ENCODE results near the gene MBD6. TPM values are rescaled to one million over a fixed set of nuclear protein-coding genes. Genes with fewer than 3 reads are reported as not detected.
"Not testable (repeated sequence)": the region's sequence is repeated elsewhere in the genome, so short reads cannot be mapped to it uniquely, and the experiment has no call there.

The MBD6 gene
- total and polyA plus RNA-seq, 9 donors, result 11.0 to 55.5 (median 32.9) TPM

- H3K9me3 ChIP-seq (replicated peaks; ENCODE audit: control insufficient read depth, low read depth, low read length), result no peaks in the 10 kb centered on the region
- peaks cover 15% of the 10 kb centered on the region for H3K4me1 ChIP-seq (ENCODE audit: control insufficient read depth, insufficient read depth, low read length)
- no peaks in the 10 kb centered on the region for H3K27me3 ChIP-seq (ENCODE audit: control insufficient read depth, insufficient read depth, low read length)
- H3K36me3 ChIP-seq (ENCODE audit: control insufficient read depth, insufficient read depth, low read length), result peaks cover 33% of the 10 kb centered on the region
- no peak overlapping the region for H3K27ac ChIP-seq (ENCODE audit: low read length)
- 62% methylated on average over 2 of the region's 5 CpGs for WGBS (ENCODE audit: insufficient coverage)
- no peak for DNase-seq
- peak overlapping the region; percentile 87 for H3K4me3 ChIP-seq (ENCODE audit: low read length)
Measured at GRCh38 chr12:57489157-57489641, 33.4 kb upstream of the MBD6 start.

GRCh38 chr12:57490126-57490525, 32.5 kb upstream of the MBD6 start:
- Histone ChIP-seq H3K4me3 (ENCODE audit: low read length) (no peak overlapping the region), H3K4me1 (ENCODE audit: control insufficient read depth, insufficient read depth, low read length) (peaks cover 15% of the 10 kb centered on the region), H3K36me3 (ENCODE audit: control insufficient read depth, insufficient read depth, low read length) (peaks cover 33% of the 10 kb centered on the region), H3K27ac (ENCODE audit: low read length) (no peak overlapping the region), H3K27me3 (ENCODE audit: control insufficient read depth, insufficient read depth, low read length) (no peaks in the 10 kb centered on the region), H3K9me3 (replicated peaks; ENCODE audit: control insufficient read depth, low read depth, low read length) (no peaks in the 10 kb centered on the region)
- no peak for DNase-seq
- whole genome bisulfite sequencing (ENCODE audit: insufficient coverage), result 100% methylated on average over 3 of the region's 4 CpGs

GRCh38 chr12:57491393-57492280, 31.0 kb upstream of the MBD6 start:
- no peak overlapping the region for H3K4me3 ChIP-seq (ENCODE audit: low read length)
- 90% methylated on average over 8 of the region's 15 CpGs for WGBS (ENCODE audit: insufficient coverage)
- H3K36me3 ChIP-seq (ENCODE audit: control insufficient read depth, insufficient read depth, low read length), result peaks cover 39% of the 10 kb centered on the region
- no peak for DNase-seq
- H3K9me3 ChIP-seq (replicated peaks; ENCODE audit: control insufficient read depth, low read depth, low read length), result no peaks in the 10 kb centered on the region
- H3K27ac ChIP-seq (ENCODE audit: low read length), result no peak overlapping the region
- H3K4me1 ChIP-seq (ENCODE audit: control insufficient read depth, insufficient read depth, low read length), result peaks cover 15% of the 10 kb centered on the region
- no peaks in the 10 kb centered on the region for H3K27me3 ChIP-seq (ENCODE audit: control insufficient read depth, insufficient read depth, low read length)

GRCh38 chr12:57495051-57495701, 27.4 kb upstream of the MBD6 start:
- not testable (repeated sequence) for H3K27me3 ChIP-seq (ENCODE audit: control insufficient read depth, insufficient read depth, low read length); H3K4me3 ChIP-seq (ENCODE audit: low read length); H3K27ac ChIP-seq (ENCODE audit: low read length); H3K4me1 ChIP-seq (ENCODE audit: control insufficient read depth, insufficient read depth, low read length); DNase-seq; H3K9me3 ChIP-seq (replicated peaks; ENCODE audit: control insufficient read depth, low read depth, low read length)
- 96% methylated on average over 25 of the region's 48 CpGs for WGBS (ENCODE audit: insufficient coverage)
- peaks cover 49% of the 10 kb centered on the region for H3K36me3 ChIP-seq (ENCODE audit: control insufficient read depth, insufficient read depth, low read length)

GRCh38 chr12:57496822-57497221, 25.8 kb upstream of the MBD6 start:
- Histone ChIP-seq H3K27ac (ENCODE audit: low read length) (no peak overlapping the region), H3K4me3 (ENCODE audit: low read length) (no peak overlapping the region), H3K36me3 (ENCODE audit: control insufficient read depth, insufficient read depth, low read length) (peaks cover 48% of the 10 kb centered on the region), H3K4me1 (ENCODE audit: control insufficient read depth, insufficient read depth, low read length) (no peaks in the 10 kb centered on the region), H3K9me3 (replicated peaks; ENCODE audit: control insufficient read depth, low read depth, low read length) (no peaks in the 10 kb centered on the region), H3K27me3 (ENCODE audit: control insufficient read depth, insufficient read depth, low read length) (no peaks in the 10 kb centered on the region)
- DNase-seq, result no peak

GRCh38 chr12:57497223-57498131, 25.1 kb upstream of the MBD6 start:
- Histone ChIP-seq H3K36me3 (ENCODE audit: control insufficient read depth, insufficient read depth, low read length) (peaks cover 53% of the 10 kb centered on the region), H3K4me1 (ENCODE audit: control insufficient read depth, insufficient read depth, low read length) (no peaks in the 10 kb centered on the region), H3K27ac (ENCODE audit: low read length) (no peak overlapping the region), H3K27me3 (ENCODE audit: control insufficient read depth, insufficient read depth, low read length) (no peaks in the 10 kb centered on the region), H3K9me3 (replicated peaks; ENCODE audit: control insufficient read depth, low read depth, low read length) (no peaks in the 10 kb centered on the region), H3K4me3 (ENCODE audit: low read length) (no peak overlapping the region)
- 96% methylated on average over 11 of the region's 12 CpGs for WGBS (ENCODE audit: insufficient coverage)
- DNase-seq, result no peak

- Histone ChIP-seq H3K9me3 (replicated peaks; ENCODE audit: control insufficient read depth, low read depth, low read length) (no peaks in the 10 kb centered on the region), H3K4me1 (ENCODE audit: control insufficient read depth, insufficient read depth, low read length) (no peaks in the 10 kb centered on the region), H3K27ac (ENCODE audit: low read length) (no peak overlapping the region), H3K27me3 (ENCODE audit: control insufficient read depth, insufficient read depth, low read length) (no peaks in the 10 kb centered on the region), H3K36me3 (ENCODE audit: control insufficient read depth, insufficient read depth, low read length) (peaks cover 48% of the 10 kb centered on the region), H3K4me3 (ENCODE audit: low read length) (no peak overlapping the region)
- no peak for DNase-seq
- 78% methylated on average over 3 of the region's 9 CpGs for WGBS (ENCODE audit: insufficient coverage)
Measured at GRCh38 chr12:57498132-57498502, 24.5 kb upstream of the MBD6 start.

GRCh38 chr12:57498571-57498970, 24.1 kb upstream of the MBD6 start:
- Histone ChIP-seq H3K9me3 (replicated peaks; ENCODE audit: control insufficient read depth, low read depth, low read length) (no peaks in the 10 kb centered on the region), H3K27ac (ENCODE audit: low read length) (no peak overlapping the region), H3K36me3 (ENCODE audit: control insufficient read depth, insufficient read depth, low read length) (peaks cover 49% of the 10 kb centered on the region), H3K4me1 (ENCODE audit: control insufficient read depth, insufficient read depth, low read length) (no peaks in the 10 kb centered on the region), H3K4me3 (ENCODE audit: low read length) (no peak overlapping the region), H3K27me3 (ENCODE audit: control insufficient read depth, insufficient read depth, low read length) (no peaks in the 10 kb centered on the region)
- DNase-seq, result no peak
- no CpG with 5 or more reads among the region's 4 CpGs for WGBS (ENCODE audit: insufficient coverage)

GRCh38 chr12:57500213-57500612, 22.4 kb upstream of the MBD6 start:
- H3K4me3 ChIP-seq (ENCODE audit: low read length), result no peak overlapping the region
- H3K9me3 ChIP-seq (replicated peaks; ENCODE audit: control insufficient read depth, low read depth, low read length), result no peaks in the 10 kb centered on the region
- no peaks in the 10 kb centered on the region for H3K27me3 ChIP-seq (ENCODE audit: control insufficient read depth, insufficient read depth, low read length)
- H3K36me3 ChIP-seq (ENCODE audit: control insufficient read depth, insufficient read depth, low read length), result peaks cover 65% of the 10 kb centered on the region
- no peak for DNase-seq
- no peaks in the 10 kb centered on the region for H3K4me1 ChIP-seq (ENCODE audit: control insufficient read depth, insufficient read depth, low read length)
- WGBS (ENCODE audit: insufficient coverage), result 96% methylated on average over 8 of the region's 11 CpGs
- no peak overlapping the region for H3K27ac ChIP-seq (ENCODE audit: low read length)

All from muscle of leg (tissue), 11 donors.